DOHH2 (cell line): ENCODE data around the gene HSFX4.
"Not testable (repeated sequence)": the region's sequence is repeated elsewhere in the genome, so short reads cannot be mapped to it uniquely, and the experiment has no call there.

Source experiments
- EZH2phosphoT487 ChIP-seq: fragments of 200-600 bp; sonication (generic); IDR thresholded peaks from 2 replicates; pipeline ENCODE4 v1.6.1; 2017; ENCODE audit warnings: borderline replicate concordance, mild to moderate bottlenecking, antibody characterized with exemption, low read length, moderate library complexity, mixed read lengths
- TF ChIP-seq, protein P1 (sequence below): fragments of 200-600 bp; sonication (generic); IDR thresholded peaks from one replicate; pipeline ENCODE4 v1.5.1; 2014; ENCODE audit warnings: antibody characterized with exemption, mild to moderate bottlenecking, low read depth, low read length; ENCODE audit not compliant: poor library complexity, severe bottlenecking

GRCh38 chrX:149940674-149941024 is 11.3 kb downstream of the HSFX4 start:
- TF ChIP-seq, protein P1, sequence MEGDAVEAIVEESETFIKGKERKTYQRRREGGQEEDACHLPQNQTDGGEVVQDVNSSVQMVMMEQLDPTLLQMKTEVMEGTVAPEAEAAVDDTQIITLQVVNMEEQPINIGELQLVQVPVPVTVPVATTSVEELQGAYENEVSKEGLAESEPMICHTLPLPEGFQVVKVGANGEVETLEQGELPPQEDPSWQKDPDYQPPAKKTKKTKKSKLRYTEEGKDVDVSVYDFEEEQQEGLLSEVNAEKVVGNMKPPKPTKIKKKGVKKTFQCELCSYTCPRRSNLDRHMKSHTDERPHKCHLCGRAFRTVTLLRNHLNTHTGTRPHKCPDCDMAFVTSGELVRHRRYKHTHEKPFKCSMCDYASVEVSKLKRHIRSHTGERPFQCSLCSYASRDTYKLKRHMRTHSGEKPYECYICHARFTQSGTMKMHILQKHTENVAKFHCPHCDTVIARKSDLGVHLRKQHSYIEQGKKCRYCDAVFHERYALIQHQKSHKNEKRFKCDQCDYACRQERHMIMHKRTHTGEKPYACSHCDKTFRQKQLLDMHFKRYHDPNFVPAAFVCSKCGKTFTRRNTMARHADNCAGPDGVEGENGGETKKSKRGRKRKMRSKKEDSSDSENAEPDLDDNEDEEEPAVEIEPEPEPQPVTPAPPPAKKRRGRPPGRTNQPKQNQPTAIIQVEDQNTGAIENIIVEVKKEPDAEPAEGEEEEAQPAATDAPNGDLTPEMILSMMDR, result peak; percentile 44
- TF ChIP-seq EZH2phosphoT487, result not testable (repeated sequence)
